ENCODE measurements around the gene VPS39. TPM values are rescaled to one million over a fixed set of nuclear protein-coding genes. Genes with fewer than 3 reads are reported as not detected.
"Not testable (repeated sequence)": the region's sequence is repeated elsewhere in the genome, so short reads cannot be mapped to it uniquely, and the experiment has no call there.

The VPS39 gene
- 86.8 TPM in 2 replicates for total RNA-seq

- intact Hi-C loops (cut with micrococcal nuclease): loop anchor here (1.0 to 5.0 kb wide), 7 partner anchors 29 to 899 kb away; partner anchors contain the start of genes EHD4, GANC, MAPKBP1 and TMEM87A
Measured at GRCh38 chr15:42207674-42208579, at the start of gene VPS39. VPS39 (minus strand) TSS chr15:42208304; CDS start chr15:42208153, 151 bp downstream.

- intact Hi-C loops (cut with micrococcal nuclease): no loop called here
Measured at GRCh38 chr15:42253300-42253699, 45.2 kb upstream of the VPS39 start.

GRCh38 chr15:42240823-42241222 lies 32.7 kb upstream of the VPS39 start:
- intact Hi-C loops (cut with micrococcal nuclease): loop anchor here (2.0 kb wide), 1 partner anchor 14 kb away; no protein-coding TSS in a partner anchor

- intact Hi-C loops (cut with micrococcal nuclease): loop anchor here (2.0 kb wide), 1 partner anchor 15 kb away; no protein-coding TSS in a partner anchor
Measured at GRCh38 chr15:42239528-42240182, 31.6 kb upstream of the VPS39 start.

- intact Hi-C loops (cut with micrococcal nuclease): no loop called here
Measured at GRCh38 chr15:42233107-42233506, 25.0 kb upstream of the VPS39 start.

- intact Hi-C loops (cut with micrococcal nuclease): no loop called here
Measured at GRCh38 chr15:42232606-42233005, 24.5 kb upstream of the VPS39 start.

GRCh38 chr15:42231088-42231487 lies 23.0 kb upstream of the VPS39 start:
- intact Hi-C loops (cut with micrococcal nuclease): no loop called here

- intact Hi-C loops (cut with micrococcal nuclease): not testable (repeated sequence)
Measured at GRCh38 chr15:42228981-42229380, 20.9 kb upstream of the VPS39 start.

GRCh38 chr15:42228036-42228435 lies 19.9 kb upstream of the VPS39 start:
- intact Hi-C loops (cut with micrococcal nuclease): no loop called here

GRCh38 chr15:42226648-42227047 lies 18.5 kb upstream of the VPS39 start:
- intact Hi-C loops (cut with micrococcal nuclease): no loop called here

- intact Hi-C loops (cut with micrococcal nuclease): loop anchor here (5.0 kb wide), 1 partner anchor 167 kb away; no protein-coding TSS in a partner anchor
Measured at GRCh38 chr15:42220216-42220615, 12.1 kb upstream of the VPS39 start.

GRCh38 chr15:42218953-42219592 lies 11.0 kb upstream of the VPS39 start:
- intact Hi-C loops (cut with micrococcal nuclease): no loop called here

GRCh38 chr15:42217568-42217967 lies 9.5 kb upstream of the VPS39 start:
- intact Hi-C loops (cut with micrococcal nuclease): no loop called here

GRCh38 chr15:42215913-42216829 lies 8.1 kb upstream of the VPS39 start:
- intact Hi-C loops (cut with micrococcal nuclease): no loop called here

GRCh38 chr15:42214600-42214999 lies 6.5 kb upstream of the VPS39 start:
- intact Hi-C loops (cut with micrococcal nuclease): no loop called here

- intact Hi-C loops (cut with micrococcal nuclease): no loop called here
Measured at GRCh38 chr15:42213511-42213910, 5.4 kb upstream of the VPS39 start.

- intact Hi-C loops (cut with micrococcal nuclease): no loop called here
Measured at GRCh38 chr15:42210696-42211095, 2.6 kb upstream of the VPS39 start.

GRCh38 chr15:42206406-42206805 lies 1.7 kb downstream of the VPS39 start:
- intact Hi-C loops (cut with micrococcal nuclease): loop anchor here (5.0 kb wide), 1 partner anchor 901 kb away; the partner anchor contains the start of gene UBR1

GRCh38 chr15:42203891-42204290 lies 4.2 kb downstream of the VPS39 start:
- intact Hi-C loops (cut with micrococcal nuclease): no loop called here

- intact Hi-C loops (cut with micrococcal nuclease): no loop called here
Measured at GRCh38 chr15:42202653-42203052, 5.5 kb downstream of the VPS39 start.

GRCh38 chr15:42201801-42202200 lies 6.3 kb downstream of the VPS39 start:
- intact Hi-C loops (cut with micrococcal nuclease): no loop called here
